Iris pigment epithelial cell (primary cell): ENCODE results near the gene ARPC4.

Experiments
- DNase-seq: peaks from one replicate; pipeline ENCODE4 v3.0.0-alpha.2; 2011; ENCODE audit warnings: low read depth

ARPC4 gene

DNA sequence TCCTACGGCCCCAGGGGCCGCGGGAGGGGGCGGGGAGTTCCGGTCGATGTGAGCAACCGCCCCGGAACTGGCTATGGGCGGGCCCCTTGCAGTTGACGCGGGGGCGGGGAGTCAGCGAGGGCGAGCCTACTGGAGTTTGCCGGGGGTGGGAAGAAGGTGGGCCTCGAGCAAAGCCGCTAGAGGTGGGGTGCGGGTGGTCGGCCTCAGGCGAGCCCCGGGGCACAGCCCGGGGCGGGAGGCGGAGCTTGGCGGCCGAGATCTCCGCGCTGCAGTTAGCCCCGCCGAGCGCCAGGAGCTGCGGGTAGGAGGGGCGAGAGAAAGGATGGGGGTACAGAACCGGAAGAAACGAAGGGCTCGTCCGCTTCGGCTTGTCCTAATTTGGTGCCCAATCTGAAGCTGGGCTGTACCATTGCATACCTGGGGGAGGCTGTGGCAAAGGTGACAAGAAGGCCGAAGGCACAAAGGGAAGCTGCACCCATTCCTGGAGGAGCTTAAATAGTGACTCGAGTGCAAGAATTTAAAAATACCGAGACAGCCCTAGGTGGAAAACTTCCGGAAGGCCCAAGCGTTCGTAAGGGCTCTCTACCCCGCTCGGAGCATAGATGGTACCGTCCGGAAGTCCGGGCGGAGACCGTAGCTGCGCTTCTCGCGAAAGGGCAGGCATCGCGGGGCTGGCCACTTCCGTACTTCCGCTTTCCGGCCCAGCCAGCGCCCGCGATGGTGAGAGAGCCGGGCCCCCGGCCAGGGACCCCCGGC is at the start of gene ARPC4, which contains the start of gene TADA3:
Gene ARPC4 (plus strand): TSS at position 678 of the 756 bp plus-strand sequence. CDS start 40 bp downstream, at position 718.
Gene TADA3 (minus strand): TSS at position 69 of the 756 bp plus-strand sequence. CDS start 1,007 bp downstream, outside the sequence.
- DNase-seq: peak; percentile 96

- DNase-seq: no peak
These were observed 49.3 kb upstream of the ARPC4 start for GRCh38 chr3:9743548-9743947.

- DNase-seq: no peak
These were observed 48.7 kb upstream of the ARPC4 start for GRCh38 chr3:9744162-9744561.

GRCh38 chr3:9745521-9745920 is 47.4 kb upstream of the ARPC4 start:
- DNase-seq: no peak

- peak; percentile 96 for DNase-seq
These were observed 46.6 kb upstream of the ARPC4 start for GRCh38 chr3:9746330-9746729.

GRCh38 chr3:9747267-9747666 is 45.6 kb upstream of the ARPC4 start:
- DNase-seq: peak; percentile 32

DNA sequence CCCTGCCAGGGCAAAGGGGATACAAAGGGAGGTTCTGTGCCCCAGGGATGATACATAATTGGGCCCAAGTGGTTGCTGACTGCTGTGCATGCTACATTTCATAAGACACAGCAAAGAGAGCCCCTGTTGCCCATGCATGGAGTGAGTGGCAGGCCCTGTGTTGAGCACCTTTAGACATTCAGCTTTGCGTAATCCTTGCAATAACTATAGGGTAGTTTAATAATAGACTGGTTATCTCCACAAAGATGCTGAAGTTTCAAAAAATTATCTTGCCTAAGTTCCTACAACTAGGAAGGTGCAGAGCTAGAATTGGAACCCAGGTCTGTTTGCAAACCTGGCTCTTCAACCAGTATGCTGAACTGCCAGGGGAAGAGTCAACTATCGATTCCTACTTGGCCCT is 44.9 kb upstream of the ARPC4 start:
- DNase-seq: no peak

- DNase-seq: peak; percentile 4
These were observed 43.6 kb upstream of the ARPC4 start for GRCh38 chr3:9749296-9749644.

- peak; percentile 99 for DNase-seq
These were observed 43.0 kb upstream of the ARPC4 start, which contains the start of gene OGG1 for GRCh38 chr3:9749645-9750555. Gene OGG1, plus strand, starts transcription at chr3:9749952. Its CDS starts 335 bp downstream, at chr3:9750287.

GRCh38 chr3:9750556-9751411 is 42.1 kb upstream of the ARPC4 start:
- DNase-seq: peak; percentile 51

GRCh38 chr3:9754678-9755077 is 38.2 kb upstream of the ARPC4 start:
- DNase-seq: peak; percentile 23

DNA sequence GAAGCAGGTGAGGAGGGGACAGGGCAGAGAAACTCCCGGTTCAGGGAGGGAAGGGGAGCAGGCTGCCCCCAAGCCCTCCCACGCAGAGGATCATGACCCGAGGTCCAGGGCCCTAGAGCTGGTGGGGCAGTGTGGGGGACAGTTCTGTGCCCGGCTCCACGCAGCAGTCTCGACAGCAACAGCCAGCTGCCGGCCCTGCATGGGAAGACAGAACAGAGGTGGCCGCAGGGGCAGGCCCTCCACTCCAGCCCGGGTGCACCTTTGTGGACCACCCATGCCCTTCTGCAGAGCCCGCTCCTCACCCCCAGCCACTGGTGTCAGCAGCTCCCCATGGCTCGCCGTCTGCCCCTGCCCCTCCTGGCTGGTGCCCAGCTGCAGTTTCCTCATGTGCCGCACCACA is 35.5 kb upstream of the ARPC4 start:
- no peak for DNase-seq

GRCh38 chr3:9760779-9761505 is 31.9 kb upstream of the ARPC4 start:
- no peak for DNase-seq

DNA sequence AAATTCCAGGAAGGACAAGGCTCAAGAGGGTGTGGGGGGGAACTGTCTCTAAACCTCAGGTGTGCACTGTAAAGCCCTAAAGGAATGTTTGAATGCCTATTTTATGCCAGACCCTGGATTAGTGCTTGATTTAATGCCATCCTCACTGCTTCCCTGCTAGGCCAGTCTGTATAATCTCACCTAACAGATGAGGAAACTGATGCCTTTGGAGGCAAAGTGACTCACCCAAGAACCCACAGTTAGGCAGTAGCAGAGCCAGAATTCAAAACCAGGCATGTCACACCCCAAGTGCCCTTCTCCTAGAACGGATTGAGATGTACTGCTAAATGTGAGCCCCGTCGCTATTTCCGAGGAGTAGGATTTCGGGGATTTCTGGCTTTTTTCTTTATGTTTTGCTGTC is 31.0 kb upstream of the ARPC4 start:
- DNase-seq: no peak

GRCh38 chr3:9762871-9763270 is 30.0 kb upstream of the ARPC4 start:
- DNase-seq: no peak

DNA sequence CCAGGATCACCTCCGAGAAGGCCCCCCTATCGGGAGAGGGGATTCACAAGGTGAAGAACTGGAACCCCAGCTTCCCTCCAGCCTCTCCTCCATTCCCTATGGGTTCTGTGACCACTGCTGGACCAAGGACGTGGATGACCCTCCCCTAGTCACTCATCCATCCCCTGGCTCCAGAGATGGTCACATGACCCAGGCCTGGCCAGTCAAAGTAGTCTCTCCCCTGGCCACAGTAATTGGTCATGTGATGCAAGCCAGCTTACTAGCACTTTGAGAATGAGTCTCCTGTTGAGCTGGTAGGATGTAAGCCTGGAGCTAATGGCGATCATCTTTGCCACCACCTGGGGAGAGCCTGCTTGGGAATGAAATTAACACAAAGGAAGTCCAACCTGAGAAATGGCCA is 27.0 kb upstream of the ARPC4 start:
- DNase-seq: peak; percentile 23

- no peak for DNase-seq
These were observed 25.5 kb upstream of the ARPC4 start for GRCh38 chr3:9767418-9767817.

- no peak for DNase-seq
These were observed 24.6 kb upstream of the ARPC4 start for GRCh38 chr3:9768141-9768775.

- DNase-seq: no peak
These were observed 23.9 kb upstream of the ARPC4 start for GRCh38 chr3:9769012-9769411.

- peak; percentile 72 for DNase-seq
These were observed 23.2 kb upstream of the ARPC4 start, which contains the start of gene CAMK1 for GRCh38 chr3:9769426-9770275. Gene CAMK1, minus strand, starts transcription at chr3:9769947. Its CDS starts 2,198 bp downstream, at chr3:9767749.
